Subcutaneous adipose tissue (tissue), 4 donors: ENCODE measurements around the gene SEPTIN11. TPM values are rescaled to one million over a fixed set of nuclear protein-coding genes. Genes with fewer than 3 reads are reported as not detected.

Source experiments
- CTCF ChIP-seq: fragments of 450-650 bp; IDR thresholded peaks from one replicate; pipeline ENCODE4 v1.5.1; 2016; ENCODE audit warnings: low read depth, mild to moderate bottlenecking, control low read depth, antibody characterized with exemption, moderate library complexity
- total RNA-seq, 4 donors: library from RNA; depleted of rRNA; stranded (reverse); fragments of >200 nt; gene quantifications; one replicate each; pipeline ENCODE4 v1.1.0, GENCODE V29; 2016

SEPTIN11 gene
- total RNA-seq, result 100 to 1,000 TPM; 323 to 398 (median 349) TPM

- TF ChIP-seq CTCF, result no peak
These were observed at the start of gene SEPTIN11 for GRCh38 chr4:76949276-76950051. Gene SEPTIN11 (plus strand): TSS chr4:76949752. CDS start chr4:76949904, 152 bp downstream.

GRCh38 chr4:76902233-76902890 is 47.2 kb upstream of the SEPTIN11 start:
- TF ChIP-seq CTCF, result no peak

GRCh38 chr4:76904646-76905190 is 44.8 kb upstream of the SEPTIN11 start:
- TF ChIP-seq CTCF, result no peak

GRCh38 chr4:76905521-76905920 is 44.0 kb upstream of the SEPTIN11 start:
- TF ChIP-seq CTCF, result no peak

DNA sequence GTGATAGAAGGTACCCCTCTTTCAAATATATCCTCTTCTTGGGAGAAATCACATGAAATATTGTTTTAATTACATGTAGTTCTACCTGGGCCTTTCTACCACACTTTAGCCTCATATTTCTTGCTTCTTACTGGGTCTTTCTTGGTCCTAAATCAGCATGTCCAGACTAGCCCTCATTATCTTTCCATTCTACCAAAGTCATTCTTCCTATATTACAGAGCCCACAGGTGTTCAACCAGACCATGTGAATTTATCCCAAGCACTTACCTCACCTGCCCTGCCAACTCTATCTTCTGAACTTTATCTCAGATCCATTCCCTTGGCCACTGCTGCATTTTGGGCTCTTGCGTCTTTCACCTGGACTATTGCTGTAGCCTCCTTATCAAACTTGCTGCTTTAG is 39.8 kb upstream of the SEPTIN11 start:
- no peak for TF ChIP-seq CTCF

DNA sequence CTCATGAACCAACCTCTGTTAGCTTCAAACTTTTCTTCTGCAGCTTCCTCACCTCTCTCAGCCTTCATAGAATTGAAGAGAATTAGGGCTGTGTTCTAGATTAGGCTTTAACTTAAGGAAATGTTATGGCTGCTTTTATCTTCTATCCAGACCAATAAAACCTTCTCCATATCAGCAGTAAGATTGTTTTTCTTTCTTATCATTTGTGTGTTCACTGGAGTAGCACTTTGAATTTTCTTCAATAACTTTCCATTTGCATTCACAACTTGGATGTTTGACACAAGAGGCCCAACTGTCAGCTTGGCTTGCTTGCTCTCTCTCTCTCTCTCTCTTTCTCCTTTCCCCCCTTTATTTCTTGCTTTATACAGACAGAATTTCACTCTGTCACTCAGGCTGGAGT is 28.8 kb upstream of the SEPTIN11 start:
- TF ChIP-seq CTCF, result no peak

DNA sequence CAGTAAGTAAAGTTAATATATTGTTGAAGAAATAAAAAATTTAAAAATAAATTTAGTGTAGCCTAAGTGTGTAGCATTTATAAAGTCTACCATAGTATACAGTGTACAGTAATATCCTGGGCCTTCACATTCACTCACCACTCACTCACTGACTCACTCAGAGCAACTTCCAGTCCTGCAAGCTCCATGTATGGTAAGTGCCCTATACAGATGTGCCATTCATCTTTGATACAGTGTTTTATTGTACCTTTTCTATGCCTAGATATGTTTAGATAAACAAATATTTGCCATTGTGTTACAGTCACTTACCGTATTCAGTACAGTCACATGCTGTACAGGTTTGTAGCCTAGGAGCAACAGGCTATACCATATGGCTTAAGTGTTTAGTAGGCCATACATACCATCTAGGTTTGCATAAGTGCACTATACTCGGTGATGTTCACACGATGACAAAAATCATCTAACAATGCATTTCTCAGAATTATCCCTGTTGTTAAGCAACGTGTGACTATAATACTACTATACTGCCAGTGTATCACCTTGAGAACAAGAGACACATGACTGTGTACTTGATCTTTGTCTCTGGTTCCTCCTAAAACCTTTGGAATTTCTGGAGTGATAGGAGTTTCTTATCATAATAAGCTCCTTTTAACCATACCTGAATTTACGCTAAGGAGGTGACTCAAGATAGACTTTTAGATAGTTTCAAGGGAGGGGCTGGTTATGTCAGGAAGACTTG is 25.8 kb upstream of the SEPTIN11 start:
- no peak for TF ChIP-seq CTCF
